T-helper 2 cell treated with Interferon-gamma antibody and Interleukin-4, amounts not matched to agents 100 ng/mL and 5 ng/mL, for 36 hours (primary cell): ENCODE measurements around the gene RPTOR. TPM values are rescaled to one million over a fixed set of nuclear protein-coding genes. Genes with fewer than 3 reads are reported as not detected.

Experiments used
- intact Hi-C: fragments of 100-400 bp; cut with micrococcal nuclease; formaldehyde crosslinking; loops from one replicate; pipeline ENCODE4 v1.15.1; 2023
- total RNA-seq: library from RNA; stranded (reverse); gene quantifications from 2 replicates; pipeline ENCODE4 v1.2.3, GENCODE V29; 2022

RPTOR gene
- total RNA-seq, 1 donor from 2014 or later, result 78.5 TPM

- intact Hi-C loops, result no loop called here
Measured at GRCh38 chr17:80951121-80952090, 406.8 kb downstream of the RPTOR start.

- intact Hi-C loops, result no loop called here
Measured at GRCh38 chr17:80952291-80952690, 407.7 kb downstream of the RPTOR start.

GRCh38 chr17:80953471-80954315, 409.1 kb downstream of the RPTOR start:
- intact Hi-C loops, result no loop called here

- intact Hi-C loops, result no loop called here
Measured at GRCh38 chr17:80955078-80955477, 410.4 kb downstream of the RPTOR start.

- intact Hi-C loops, result no loop called here
Measured at GRCh38 chr17:80955671-80956280, 411.1 kb downstream of the RPTOR start.

GRCh38 chr17:80956321-80957190, 411.9 kb downstream of the RPTOR start:
- intact Hi-C loops, result no loop called here

GRCh38 chr17:80957461-80957941, 412.9 kb downstream of the RPTOR start:
- intact Hi-C loops, result no loop called here

GRCh38 chr17:80959330-80960036, 414.8 kb downstream of the RPTOR start:
- intact Hi-C loops, result no loop called here

- intact Hi-C loops, result no loop called here
Measured at GRCh38 chr17:80960037-80960796, 415.6 kb downstream of the RPTOR start.

- intact Hi-C loops, result no loop called here
Measured at GRCh38 chr17:80960797-80961452, 416.3 kb downstream of the RPTOR start.

GRCh38 chr17:80961541-80962330, 417.1 kb downstream of the RPTOR start:
- intact Hi-C loops, result no loop called here

- intact Hi-C loops, result no loop called here
Measured at GRCh38 chr17:80962356-80963329, 418.0 kb downstream of the RPTOR start.

GRCh38 chr17:80963812-80964543, 419.3 kb downstream of the RPTOR start:
- intact Hi-C loops, result no loop called here

GRCh38 chr17:80964544-80964856, 419.9 kb downstream of the RPTOR start:
- intact Hi-C loops, result no loop called here

- intact Hi-C loops, result no loop called here
Measured at GRCh38 chr17:80964859-80965580, 420.4 kb downstream of the RPTOR start.
